ENCODE measurements around the gene DGCR6L.
"Not testable (repeated sequence)": the region's sequence is repeated elsewhere in the genome, so short reads cannot be mapped to it uniquely, and the experiment has no call there.

The DGCR6L gene

DNA sequence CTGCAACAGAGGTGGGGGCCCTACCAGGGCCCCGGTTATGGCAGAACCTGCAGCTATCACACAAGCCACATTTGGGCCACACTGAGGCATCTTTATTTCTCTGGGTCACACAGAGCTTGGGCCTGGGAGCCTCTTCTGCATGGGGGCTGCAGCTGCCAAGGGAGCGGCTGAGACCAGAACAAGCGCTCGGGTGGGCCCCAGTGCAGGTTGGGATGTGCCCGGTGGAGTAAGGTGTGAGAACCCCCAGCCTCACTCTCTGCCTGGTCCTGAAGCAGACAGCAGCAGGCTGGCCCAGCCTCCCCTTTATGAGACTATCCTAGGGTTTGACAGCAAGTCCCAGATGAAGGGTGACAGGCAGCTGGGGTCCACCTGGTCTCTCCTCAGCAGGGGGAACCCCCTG, 5.7 kb downstream of the DGCR6L start:
- not testable (repeated sequence) for H3K4me1 ChIP-seq (ENCODE audit: insufficient read depth, low read length)

GRCh38 chr22:20313306-20314077, 6.4 kb downstream of the DGCR6L start:
- H3K4me3 ChIP-seq (ENCODE audit: low read length); H3K9ac ChIP-seq (ENCODE audit: low read depth, low read length); H3K27me3 ChIP-seq (ENCODE audit: insufficient read depth, low read length); H3K36me3 ChIP-seq (ENCODE audit: insufficient read depth, low read length); H3K4me1 ChIP-seq (ENCODE audit: insufficient read depth, low read length); H3K27ac ChIP-seq (ENCODE audit: low read depth, low read length); H3K9me3 ChIP-seq (ENCODE audit: insufficient read depth, low read depth, low read length): not testable (repeated sequence)
- WGBS = 80% methylated on average over 6 of the region's 11 CpGs

More for the DNA sequence above, 5.7 kb downstream of the DGCR6L start:
- not testable (repeated sequence) for H3K27ac ChIP-seq (ENCODE audit: low read depth, low read length); H3K36me3 ChIP-seq (ENCODE audit: insufficient read depth, low read length); H3K4me3 ChIP-seq (ENCODE audit: low read length); H3K9me3 ChIP-seq (ENCODE audit: insufficient read depth, low read depth, low read length); H3K9ac ChIP-seq (ENCODE audit: low read depth, low read length); H3K27me3 ChIP-seq (ENCODE audit: insufficient read depth, low read length)
- no CpG with 5 or more reads among the region's 5 CpGs for WGBS

DNA sequence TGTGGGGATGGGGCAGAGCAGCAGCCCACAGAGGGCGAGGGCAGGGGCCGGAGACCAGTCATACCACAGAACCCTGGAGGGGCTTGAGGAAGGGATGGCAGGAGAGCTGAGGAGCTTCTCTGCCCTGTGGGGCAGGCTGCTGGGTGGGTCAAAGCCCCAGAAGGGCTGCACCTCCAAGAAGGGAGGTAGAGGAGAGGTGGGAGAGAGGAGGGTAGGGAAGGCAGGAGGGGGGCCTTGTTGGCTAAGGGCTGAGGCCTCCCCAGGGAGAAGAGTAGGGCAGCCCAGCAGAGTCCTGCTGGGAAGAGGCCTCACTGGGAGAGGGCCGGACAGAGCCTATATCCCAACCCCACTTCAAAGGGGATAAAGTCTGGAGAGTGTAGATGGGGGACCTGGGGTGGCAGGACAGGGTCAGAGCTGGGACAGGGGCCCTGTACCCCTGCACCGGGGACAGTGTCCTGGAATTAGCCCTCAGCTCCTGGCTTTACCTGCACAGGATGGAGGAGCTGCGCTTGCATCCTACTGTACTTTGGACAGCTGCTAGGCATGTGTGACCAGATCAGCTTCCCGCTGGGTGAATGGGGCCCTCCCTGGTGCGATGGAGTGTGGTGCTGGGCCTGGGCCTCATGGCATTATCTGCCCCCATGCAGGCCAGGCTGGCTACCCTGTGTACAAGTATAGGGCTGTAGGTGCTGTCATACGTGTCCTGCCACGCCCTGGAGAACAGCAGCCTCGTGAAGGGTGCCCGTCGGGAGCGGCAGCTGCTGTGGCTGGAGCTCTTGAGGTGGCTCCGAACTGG, 7.3 kb downstream of the DGCR6L start:
- no peak overlapping the region for H3K9ac ChIP-seq (ENCODE audit: low read depth, low read length)

DNA sequence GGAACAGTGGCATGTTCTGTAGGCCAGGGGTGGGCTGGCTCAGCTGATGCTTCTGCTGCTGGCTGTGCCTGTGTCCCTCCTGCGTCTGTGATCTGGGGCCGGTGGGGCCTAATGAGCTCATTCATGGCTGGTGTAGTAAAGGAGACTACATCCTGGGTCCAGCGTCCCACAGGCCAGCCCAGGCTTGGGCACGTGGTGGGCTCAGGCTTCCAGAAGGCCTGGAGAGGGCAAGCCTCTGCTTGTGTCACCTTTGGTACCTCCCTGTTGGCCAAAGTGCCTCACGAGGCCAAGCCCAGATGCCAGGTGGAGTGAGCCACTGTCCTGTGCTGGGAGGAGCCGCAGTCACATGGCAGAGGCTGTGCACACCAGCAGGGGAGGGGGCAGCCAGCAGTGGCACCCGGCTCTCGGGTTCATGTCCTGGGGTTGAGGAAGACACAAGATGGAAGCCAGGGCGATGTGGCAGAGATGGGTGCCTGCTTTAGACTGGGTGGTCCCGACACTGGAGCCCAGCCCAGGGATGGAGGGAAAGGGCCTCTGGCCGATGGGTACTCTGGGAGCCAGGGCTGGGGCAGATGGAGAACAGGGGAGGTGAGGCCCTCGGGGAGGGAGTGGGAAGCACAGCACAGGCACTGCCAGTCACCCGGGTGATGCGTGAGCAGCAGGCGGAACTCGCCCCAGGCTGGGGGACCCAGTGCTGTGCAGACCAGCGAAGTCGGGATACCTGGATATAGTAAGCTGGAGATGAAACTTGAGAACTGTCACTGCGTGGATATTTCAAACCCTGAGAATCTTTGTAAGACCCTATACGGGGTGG, 8.4 kb downstream of the DGCR6L start:
- not testable (repeated sequence) for H3K4me1 ChIP-seq (ENCODE audit: insufficient read depth, low read length); H3K27me3 ChIP-seq (ENCODE audit: insufficient read depth, low read length); H3K36me3 ChIP-seq (ENCODE audit: insufficient read depth, low read length); H3K4me3 ChIP-seq (ENCODE audit: low read length); H3K27ac ChIP-seq (ENCODE audit: low read depth, low read length); H3K9ac ChIP-seq (ENCODE audit: low read depth, low read length); H3K9me3 ChIP-seq (ENCODE audit: insufficient read depth, low read depth, low read length)
- WGBS = 92% methylated on average over 16 of the region's 20 CpGs

More for the DNA sequence above, 7.3 kb downstream of the DGCR6L start:
- Histone ChIP-seq H3K36me3 (ENCODE audit: insufficient read depth, low read length) (no peaks in the 10 kb centered on the region), H3K27me3 (ENCODE audit: insufficient read depth, low read length) (no peaks in the 10 kb centered on the region), H3K4me1 (ENCODE audit: insufficient read depth, low read length) (no peaks in the 10 kb centered on the region), H3K9me3 (ENCODE audit: insufficient read depth, low read depth, low read length) (no peaks in the 10 kb centered on the region), H3K4me3 (ENCODE audit: low read length) (no peak overlapping the region), H3K27ac (ENCODE audit: low read depth, low read length) (no peak overlapping the region)
- WGBS = 95% methylated on average over 13 of the region's 14 CpGs

- not testable (repeated sequence) for H3K27ac ChIP-seq (ENCODE audit: low read depth, low read length); H3K4me3 ChIP-seq (ENCODE audit: low read length); H3K27me3 ChIP-seq (ENCODE audit: insufficient read depth, low read length); H3K9me3 ChIP-seq (ENCODE audit: insufficient read depth, low read depth, low read length); H3K9ac ChIP-seq (ENCODE audit: low read depth, low read length); H3K36me3 ChIP-seq (ENCODE audit: insufficient read depth, low read length); H3K4me1 ChIP-seq (ENCODE audit: insufficient read depth, low read length)
- 94% methylated on average over 6 of the region's 6 CpGs for WGBS
Observed at GRCh38 chr22:20310773-20311172, 9.1 kb downstream of the DGCR6L start.

DNA sequence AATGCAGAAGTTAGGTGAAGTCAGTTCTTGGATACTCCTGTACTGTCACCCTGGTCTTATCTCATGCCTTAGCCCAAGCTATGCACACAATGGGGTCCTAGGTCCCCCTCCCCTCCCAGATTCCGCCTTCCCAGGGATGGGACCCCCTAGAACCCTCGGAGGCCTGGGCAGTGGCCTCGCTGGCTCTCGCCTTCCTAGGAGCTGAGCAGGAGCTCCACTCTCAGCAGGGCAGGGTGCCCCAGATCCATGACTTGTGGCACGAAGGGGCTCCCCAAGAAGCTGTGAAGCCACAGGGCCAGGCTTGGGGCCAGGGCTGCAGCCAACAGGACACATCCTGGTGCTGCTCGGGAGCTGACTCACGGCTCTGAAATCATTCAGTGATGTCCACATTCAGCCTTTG, 9.7 kb downstream of the DGCR6L start:
- 85% methylated on average over 5 of the region's 7 CpGs for WGBS
- H3K4me1 ChIP-seq (ENCODE audit: insufficient read depth, low read length); H3K36me3 ChIP-seq (ENCODE audit: insufficient read depth, low read length); H3K27me3 ChIP-seq (ENCODE audit: insufficient read depth, low read length); H3K27ac ChIP-seq (ENCODE audit: low read depth, low read length); H3K9ac ChIP-seq (ENCODE audit: low read depth, low read length); H3K4me3 ChIP-seq (ENCODE audit: low read length); H3K9me3 ChIP-seq (ENCODE audit: insufficient read depth, low read depth, low read length): not testable (repeated sequence)

GRCh38 chr22:20308806-20309650, 10.8 kb downstream of the DGCR6L start:
- H3K27me3 ChIP-seq (ENCODE audit: insufficient read depth, low read length); H3K4me3 ChIP-seq (ENCODE audit: low read length): not testable (repeated sequence)
- WGBS = 93% methylated on average over 22 of the region's 22 CpGs

GRCh38 chr22:20307448-20308447, 12.1 kb downstream of the DGCR6L start:
- H3K4me1 ChIP-seq (ENCODE audit: insufficient read depth, low read length); H3K27me3 ChIP-seq (ENCODE audit: insufficient read depth, low read length); H3K4me3 ChIP-seq (ENCODE audit: low read length); H3K9ac ChIP-seq (ENCODE audit: low read depth, low read length); H3K9me3 ChIP-seq (ENCODE audit: insufficient read depth, low read depth, low read length); H3K27ac ChIP-seq (ENCODE audit: low read depth, low read length); H3K36me3 ChIP-seq (ENCODE audit: insufficient read depth, low read length): not testable (repeated sequence)
- 91% methylated on average over 12 of the region's 14 CpGs for WGBS

More at GRCh38 chr22:20308806-20309650, 10.8 kb downstream of the DGCR6L start:
- not testable (repeated sequence) for H3K4me1 ChIP-seq (ENCODE audit: insufficient read depth, low read length); H3K36me3 ChIP-seq (ENCODE audit: insufficient read depth, low read length); H3K9me3 ChIP-seq (ENCODE audit: insufficient read depth, low read depth, low read length); H3K27ac ChIP-seq (ENCODE audit: low read depth, low read length); H3K9ac ChIP-seq (ENCODE audit: low read depth, low read length)

GRCh38 chr22:20306646-20307447, 13.0 kb downstream of the DGCR6L start:
- 96% methylated on average over 18 of the region's 21 CpGs for WGBS
- H3K27me3 ChIP-seq (ENCODE audit: insufficient read depth, low read length); H3K27ac ChIP-seq (ENCODE audit: low read depth, low read length); H3K9me3 ChIP-seq (ENCODE audit: insufficient read depth, low read depth, low read length); H3K4me3 ChIP-seq (ENCODE audit: low read length); H3K4me1 ChIP-seq (ENCODE audit: insufficient read depth, low read length); H3K36me3 ChIP-seq (ENCODE audit: insufficient read depth, low read length); H3K9ac ChIP-seq (ENCODE audit: low read depth, low read length): not testable (repeated sequence)

All from HUES64 (cell line).